ENCODE data around the gene LRRC7. TPM values are rescaled to one million over a fixed set of nuclear protein-coding genes. Genes with fewer than 3 reads are reported as not detected.

LRRC7 gene
- total and polyA plus RNA-seq, 12 donors, result under 0.01 to 3.4 (median 0.32) TPM; not detected in 3

GRCh38 chr1:69693921-69694675 lies 126.4 kb downstream of the LRRC7 start:
- intact Hi-C loops (cut with DNase I), result no loop called here
- Histone ChIP-seq H3K4me1 (replicated peaks in 1 of 2) (no peaks in the 10 kb centered on the region), H3K27ac (no peak overlapping the region), H3K4me3 (no peak overlapping the region), H3K36me3 (replicated peaks in 1 of 2) (no peaks in the 10 kb centered on the region), H3K27me3 (no peaks in the 10 kb centered on the region), H3K9me3 (replicated peaks in 1 of 3) (no peaks in the 10 kb centered on the region)
- TF ChIP-seq POLR2A (IDR thresholded peaks at IDR 0.05), result no peak
- TF ChIP-seq, protein P1, sequence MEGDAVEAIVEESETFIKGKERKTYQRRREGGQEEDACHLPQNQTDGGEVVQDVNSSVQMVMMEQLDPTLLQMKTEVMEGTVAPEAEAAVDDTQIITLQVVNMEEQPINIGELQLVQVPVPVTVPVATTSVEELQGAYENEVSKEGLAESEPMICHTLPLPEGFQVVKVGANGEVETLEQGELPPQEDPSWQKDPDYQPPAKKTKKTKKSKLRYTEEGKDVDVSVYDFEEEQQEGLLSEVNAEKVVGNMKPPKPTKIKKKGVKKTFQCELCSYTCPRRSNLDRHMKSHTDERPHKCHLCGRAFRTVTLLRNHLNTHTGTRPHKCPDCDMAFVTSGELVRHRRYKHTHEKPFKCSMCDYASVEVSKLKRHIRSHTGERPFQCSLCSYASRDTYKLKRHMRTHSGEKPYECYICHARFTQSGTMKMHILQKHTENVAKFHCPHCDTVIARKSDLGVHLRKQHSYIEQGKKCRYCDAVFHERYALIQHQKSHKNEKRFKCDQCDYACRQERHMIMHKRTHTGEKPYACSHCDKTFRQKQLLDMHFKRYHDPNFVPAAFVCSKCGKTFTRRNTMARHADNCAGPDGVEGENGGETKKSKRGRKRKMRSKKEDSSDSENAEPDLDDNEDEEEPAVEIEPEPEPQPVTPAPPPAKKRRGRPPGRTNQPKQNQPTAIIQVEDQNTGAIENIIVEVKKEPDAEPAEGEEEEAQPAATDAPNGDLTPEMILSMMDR (IDR thresholded peaks at IDR 0.05), result no peak
- DNase-seq, result no peak

DNA sequence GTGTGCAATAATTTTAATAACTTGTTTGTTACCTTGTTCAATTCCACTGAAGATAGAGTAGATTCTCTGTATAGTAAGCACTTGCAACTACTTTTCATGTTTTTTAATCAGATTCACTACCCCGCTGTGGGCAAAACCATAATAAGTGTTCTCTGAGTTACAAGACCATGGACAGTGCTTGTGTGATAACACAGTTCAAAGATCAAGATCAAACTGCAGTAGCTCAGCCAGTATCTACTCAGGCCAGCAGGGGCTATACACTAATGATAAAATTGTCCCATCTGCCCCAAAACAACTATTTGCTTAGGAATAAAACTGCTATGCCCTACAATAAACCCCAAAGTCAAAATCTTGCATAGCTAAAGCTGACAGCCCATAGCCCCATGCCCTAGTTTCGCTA lies 129.6 kb downstream of the LRRC7 start:
- Histone ChIP-seq H3K27me3 (no peaks in the 10 kb centered on the region), H3K36me3 (replicated peaks in 1 of 2) (no peaks in the 10 kb centered on the region), H3K4me3 (no peak overlapping the region), H3K27ac (no peak overlapping the region), H3K9me3 (replicated peaks in 1 of 3) (no peaks in the 10 kb centered on the region), H3K4me1 (replicated peaks in 1 of 2) (no peaks in the 10 kb centered on the region)
- TF ChIP-seq, protein P1 (IDR thresholded peaks at IDR 0.05), result no peak
- no peak for TF ChIP-seq POLR2A (IDR thresholded peaks at IDR 0.05)
- no peak for DNase-seq
- WGBS, 4 donors, result 67 to 84% (median 79%) methylated on average over 2 of the region's 2 CpGs
- intact Hi-C loops (cut with DNase I), result no loop called here

- 44 to 60% (median 54%) methylated on average over 2 of the region's 2 CpGs for WGBS, 4 donors
- intact Hi-C loops (cut with DNase I), result no loop called here
- no peak overlapping the region for H3K27ac ChIP-seq
Measured at GRCh38 chr1:69700770-69701169, 133.0 kb downstream of the LRRC7 start.

GRCh38 chr1:69702085-69702484 lies 134.4 kb downstream of the LRRC7 start:
- Histone ChIP-seq H3K36me3 (replicated peaks in 1 of 2) (no peaks in the 10 kb centered on the region), H3K4me1 (replicated peaks in 1 of 2) (no peaks in the 10 kb centered on the region), H3K4me3 (no peak overlapping the region), H3K9me3 (replicated peaks in 1 of 3) (no peaks in the 10 kb centered on the region), H3K27ac (no peak overlapping the region), H3K27me3 (no peaks in the 10 kb centered on the region)
- TF ChIP-seq, protein P1 (IDR thresholded peaks at IDR 0.05), result no peak
- no peak for TF ChIP-seq POLR2A (IDR thresholded peaks at IDR 0.05)
- intact Hi-C loops (cut with DNase I), result no loop called here
- DNase-seq, result no peak
- WGBS, 4 donors, result 44 to 53% (median 46%) methylated on average over 4 of the region's 4 CpGs

More at GRCh38 chr1:69700770-69701169, 133.0 kb downstream of the LRRC7 start:
- DNase-seq, result no peak
- TF ChIP-seq POLR2A (IDR thresholded peaks at IDR 0.05), result no peak
- TF ChIP-seq, protein P1 (IDR thresholded peaks at IDR 0.05), result no peak
- Histone ChIP-seq H3K4me3 (no peak overlapping the region), H3K4me1 (replicated peaks in 1 of 2) (no peaks in the 10 kb centered on the region), H3K9me3 (replicated peaks in 1 of 3) (no peaks in the 10 kb centered on the region), H3K36me3 (replicated peaks in 1 of 2) (no peaks in the 10 kb centered on the region), H3K27me3 (no peaks in the 10 kb centered on the region)
